HepG2 (cell line): ENCODE results near the gene ATXN1L. TPM values are rescaled to one million over a fixed set of nuclear protein-coding genes. Genes with fewer than 3 reads are reported as not detected.
A peak's percentile ranks its signal among the peaks of the same experiment; 100 is the strongest.

Source experiments
- AGO1 ChIP-seq: fragments of 200-400 bp; formaldehyde crosslinking; IDR thresholded peaks from 2 replicates; pipeline ENCODE4 v1.6.1; 2017; ENCODE audit warnings: mild to moderate bottlenecking, low read depth, low read length, moderate library complexity; ENCODE audit not compliant: poor library complexity, severe bottlenecking
- ARID2 ChIP-seq: sonication (generic); formaldehyde crosslinking; IDR thresholded peaks from 2 replicates; pipeline ENCODE4 v1.8.1; 2022; ENCODE audit warnings: mild to moderate bottlenecking, missing genetic modification reagents, borderline replicate concordance
- ARNT2 ChIP-seq: sonication (generic); formaldehyde crosslinking; IDR thresholded peaks from 2 replicates; pipeline ENCODE4 v1.8.0; 2022; ENCODE audit warnings: mild to moderate bottlenecking, low read depth, missing genetic modification reagents, moderate library complexity
- BORCS8-MEF2B ChIP-seq: sonication (generic); formaldehyde crosslinking; IDR thresholded peaks from 2 replicates; pipeline ENCODE4 v1.8.0; 2022; ENCODE audit warnings: mild to moderate bottlenecking, missing genetic modification reagents
- JUN ChIP-seq: sonication (generic); formaldehyde crosslinking; IDR thresholded peaks from 2 replicates; pipeline ENCODE4 v1.4.0; 2020; ENCODE audit warnings: mild to moderate bottlenecking, missing genetic modification reagents
- KMT2B ChIP-seq: IDR thresholded peaks from 2 replicates; pipeline ENCODE4 v1.6.1; 2016; ENCODE audit warnings: missing genetic modification reagents, missing compliant biosample characterization
- MTA3 ChIP-seq: sonication (generic); formaldehyde crosslinking; IDR thresholded peaks from 2 replicates; pipeline ENCODE4 v1.4.0; 2020; ENCODE audit warnings: missing genetic modification reagents
- MTF1 ChIP-seq: sonication (generic); formaldehyde crosslinking; IDR thresholded peaks from 2 replicates; pipeline ENCODE4 v1.5.0; 2020; ENCODE audit warnings: missing genetic modification reagents
- NCOA2 ChIP-seq: sonication (generic); formaldehyde crosslinking; IDR thresholded peaks from 2 replicates; pipeline ENCODE4 v1.8.0; 2022; ENCODE audit warnings: inconsistent platforms
- PBX2 ChIP-seq: IDR thresholded peaks from 2 replicates; pipeline ENCODE4 v1.6.1; 2016; ENCODE audit warnings: control low read depth
- RFX5 ChIP-seq: IDR thresholded peaks from 2 replicates; pipeline ENCODE4 v1.6.1; 2011; ENCODE audit warnings: low read depth, low read length, improper control_type of control experiment
- SAP130 ChIP-seq: IDR thresholded peaks from 2 replicates; pipeline ENCODE4 v1.6.1; 2016; ENCODE audit warnings: low read depth
- SKI ChIP-seq: fragments of 450-650 bp; IDR thresholded peaks from one replicate; pipeline ENCODE4 v1.6.1; 2018; ENCODE audit warnings: mild to moderate bottlenecking; ENCODE audit not compliant: partially characterized antibody
- TEAD2 ChIP-seq: sonication (generic); formaldehyde crosslinking; IDR thresholded peaks from 2 replicates; pipeline ENCODE4 v1.9.0; 2021; ENCODE audit warnings: missing genetic modification reagents
- ZKSCAN8 ChIP-seq: IDR thresholded peaks from 2 replicates; pipeline ENCODE4 v1.6.1; 2016; ENCODE audit warnings: borderline replicate concordance, missing genetic modification reagents, missing compliant biosample characterization
- ZNF276 ChIP-seq: sonication (generic); formaldehyde crosslinking; IDR thresholded peaks from 2 replicates; pipeline ENCODE4 v1.4.0; 2020; ENCODE audit warnings: mild to moderate bottlenecking, low read depth, missing genetic modification reagents
- ZNF34 ChIP-seq: sonication (generic); formaldehyde crosslinking; IDR thresholded peaks from 2 replicates; pipeline ENCODE4 v1.4.0; 2020; ENCODE audit warnings: mild to moderate bottlenecking, missing genetic modification reagents, borderline replicate concordance
- ZNF501 ChIP-seq: sonication (generic); formaldehyde crosslinking; IDR thresholded peaks from 2 replicates; pipeline ENCODE4 v1.5.1; 2020; ENCODE audit warnings: mild to moderate bottlenecking, moderate library complexity, missing genetic modification reagents
- ZNF513 ChIP-seq: sonication (generic); formaldehyde crosslinking; conservative IDR thresholded peaks from 2 replicates; pipeline ENCODE4 v1.5.0; 2020; ENCODE audit warnings: missing genetic modification reagents
- ZNF574 ChIP-seq: sonication (generic); formaldehyde crosslinking; IDR thresholded peaks from 2 replicates; pipeline ENCODE4 v1.4.0; 2020; ENCODE audit warnings: missing genetic modification reagents
- ZNF678 ChIP-seq: sonication (generic); formaldehyde crosslinking; IDR thresholded peaks from 2 replicates; pipeline ENCODE4 v1.4.0; 2020; ENCODE audit warnings: mild to moderate bottlenecking, missing genetic modification reagents
- polyA plus RNA-seq, 8 experiments: library from polyadenylated mRNA; depleted of rRNA in 3 of 8; stranded (reverse) in 7 of 8; unstranded in 1 of 8; fragments of >200 nt; fragmentation: Illumina TruSeq in 4 of 8; extraction: Trizol in 4 of 8; gene quantifications; 2 replicates each; pipeline versions ENCODE4 v1.2.1 to v1.2.3, GENCODE V29; 2011 to 2016; ENCODE audit warnings: low read depth in 4 of 8, missing spikeins in 1 of 8, mixed read lengths in 1 of 8; ENCODE audit not compliant: insufficient read depth in 1 of 8
- total RNA-seq, 5 experiments: library from RNA; depleted of rRNA; stranded (reverse); fragments of >200 nt; fragmentation: Illumina TruSeq; extraction: Trizol; gene quantifications; 2 replicates each; pipeline ENCODE4 v1.2.3, GENCODE V29; 2016; ENCODE audit warnings: low read depth in 1 of 5
- TF ChIP-seq, protein P1 (sequence below): IDR thresholded peaks from 2 replicates; pipeline ENCODE4 v1.6.1; 2012; ENCODE audit warnings: inconsistent platforms

ATXN1L gene
- total and polyA plus RNA-seq, 2 of the 13 experiments (the other 11 are each of a cell fraction or from before 2014, with no cell fraction given) = 20.0 to 22.4 TPM

DNA sequence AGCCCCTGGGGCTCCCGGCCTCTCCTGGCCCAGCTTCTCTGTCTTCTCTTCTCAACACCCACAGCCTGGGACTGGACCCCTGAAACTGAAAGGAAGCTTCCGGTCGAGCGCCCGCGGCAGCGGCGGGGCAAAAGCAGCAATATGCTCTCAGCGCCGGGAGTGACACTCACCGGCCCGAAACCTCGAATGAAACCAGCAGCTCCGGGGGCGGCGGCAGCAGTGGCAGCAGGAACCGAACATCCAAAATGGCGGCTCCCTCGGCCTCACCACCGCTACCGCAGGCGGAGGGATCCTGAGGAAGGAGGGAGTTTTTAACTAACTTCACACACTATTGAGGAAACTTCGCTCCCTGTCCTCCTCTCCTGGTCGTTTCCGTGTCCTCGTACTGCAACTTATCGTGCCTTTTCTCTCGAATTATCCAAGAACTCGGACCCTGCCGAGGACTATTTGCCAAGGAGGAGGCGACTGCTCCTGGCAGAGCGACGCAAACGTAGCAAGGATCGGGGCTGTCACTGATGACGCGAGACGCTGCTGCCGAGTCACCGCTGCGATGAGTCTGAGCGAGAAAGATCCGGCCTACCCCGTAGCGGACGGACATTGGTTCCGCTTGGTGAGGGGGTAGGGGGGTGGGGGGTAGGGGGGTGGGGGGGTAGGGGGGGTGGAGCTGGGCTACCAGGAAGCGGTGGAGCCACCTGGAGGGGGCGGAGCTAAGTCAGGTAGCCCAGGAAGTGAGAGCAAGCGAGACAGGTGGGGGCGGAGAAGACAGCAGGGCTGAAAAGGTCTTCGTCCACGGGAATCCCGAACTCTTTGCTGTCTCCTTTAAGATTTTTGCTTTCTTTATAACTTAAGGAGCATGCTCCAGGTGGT is 37.0 kb upstream of the ATXN1L start, which contains the start of gene AP1G1 (continued):
- TF ChIP-seq ZNF276 (CRISPR knock-in tag) = peak; percentile 53; the same call in 1 of the 2 replicates
- TF ChIP-seq, protein P1, sequence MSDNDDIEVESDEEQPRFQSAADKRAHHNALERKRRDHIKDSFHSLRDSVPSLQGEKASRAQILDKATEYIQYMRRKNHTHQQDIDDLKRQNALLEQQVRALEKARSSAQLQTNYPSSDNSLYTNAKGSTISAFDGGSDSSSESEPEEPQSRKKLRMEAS = peak; percentile 85
- TF ChIP-seq ARNT2 (CRISPR knock-in tag) = peak; percentile 69; the same call in 1 of the 2 replicates
- TF ChIP-seq MTA3 (CRISPR knock-in tag) = no peak
- no peak; the same call in 1 of the 2 replicates for TF ChIP-seq MTF1
- TF ChIP-seq ZNF501 = peak; percentile 67
- TF ChIP-seq ARID2 (CRISPR knock-in tag) = no peak
- peak; percentile 91 for TF ChIP-seq SAP130
- TF ChIP-seq ZNF678 (CRISPR knock-in tag) = peak; percentile 33; the same call in 1 of the 2 replicates
- peak; percentile 95 for TF ChIP-seq ZNF574
- TF ChIP-seq ZNF34 = no peak
- TF ChIP-seq KMT2B (CRISPR knock-in tag) = peak; percentile 98
- no peak for TF ChIP-seq PBX2
- peak; percentile 75 for TF ChIP-seq BORCS8-MEF2B (CRISPR knock-in tag)
- no peak; the same call in 1 of the 2 replicates for TF ChIP-seq RFX5
- TF ChIP-seq AGO1 = peak; percentile 64
- no peak for TF ChIP-seq TEAD2 (CRISPR knock-in tag)
- peak; percentile 79; the same call in 1 of the 2 replicates for TF ChIP-seq ZKSCAN8 (CRISPR knock-in tag)
- peak; percentile 55 for TF ChIP-seq SKI
- TF ChIP-seq ZNF513 = no peak; the same call in 1 of the 2 replicates
- peak; percentile 64 for TF ChIP-seq NCOA2 (CRISPR knock-in tag)
- no peak for TF ChIP-seq JUN (CRISPR knock-in tag)
